ENCODE measurements around the gene APCDD1L.

Gene APCDD1L

DNA sequence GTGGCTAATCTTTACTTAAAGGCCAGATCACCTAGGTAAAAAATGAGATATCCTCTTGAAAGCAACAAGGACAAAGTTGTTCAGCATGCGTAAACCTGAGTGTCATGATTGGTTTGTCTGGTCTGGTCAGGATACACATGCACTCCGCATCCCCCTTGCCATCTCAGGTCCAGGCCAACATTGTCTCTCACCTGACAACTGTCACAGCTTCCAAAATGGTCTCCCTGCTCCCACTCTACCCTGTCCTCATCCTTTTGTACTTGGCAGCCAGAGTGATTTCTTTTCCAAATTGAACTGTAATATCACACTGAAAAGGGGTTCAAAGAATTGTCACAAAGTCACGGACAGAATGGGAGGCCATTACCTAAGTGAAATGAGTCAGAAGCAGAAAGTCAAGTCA, 21.1 kb upstream of the APCDD1L start:
- DNase-seq (ENCODE audit: low read depth in 2 of 2) = no peak
- H3K4me3 ChIP-seq (replicated peaks in 1 of 2; ENCODE audit: low read depth in 2 of 2, low read length in 2 of 2) = no peak overlapping the region
- TF ChIP-seq, protein P1, sequence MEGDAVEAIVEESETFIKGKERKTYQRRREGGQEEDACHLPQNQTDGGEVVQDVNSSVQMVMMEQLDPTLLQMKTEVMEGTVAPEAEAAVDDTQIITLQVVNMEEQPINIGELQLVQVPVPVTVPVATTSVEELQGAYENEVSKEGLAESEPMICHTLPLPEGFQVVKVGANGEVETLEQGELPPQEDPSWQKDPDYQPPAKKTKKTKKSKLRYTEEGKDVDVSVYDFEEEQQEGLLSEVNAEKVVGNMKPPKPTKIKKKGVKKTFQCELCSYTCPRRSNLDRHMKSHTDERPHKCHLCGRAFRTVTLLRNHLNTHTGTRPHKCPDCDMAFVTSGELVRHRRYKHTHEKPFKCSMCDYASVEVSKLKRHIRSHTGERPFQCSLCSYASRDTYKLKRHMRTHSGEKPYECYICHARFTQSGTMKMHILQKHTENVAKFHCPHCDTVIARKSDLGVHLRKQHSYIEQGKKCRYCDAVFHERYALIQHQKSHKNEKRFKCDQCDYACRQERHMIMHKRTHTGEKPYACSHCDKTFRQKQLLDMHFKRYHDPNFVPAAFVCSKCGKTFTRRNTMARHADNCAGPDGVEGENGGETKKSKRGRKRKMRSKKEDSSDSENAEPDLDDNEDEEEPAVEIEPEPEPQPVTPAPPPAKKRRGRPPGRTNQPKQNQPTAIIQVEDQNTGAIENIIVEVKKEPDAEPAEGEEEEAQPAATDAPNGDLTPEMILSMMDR (IDR thresholded peaks at IDR 0.05; ENCODE audit: low read depth, low read length) = no peak

DNA sequence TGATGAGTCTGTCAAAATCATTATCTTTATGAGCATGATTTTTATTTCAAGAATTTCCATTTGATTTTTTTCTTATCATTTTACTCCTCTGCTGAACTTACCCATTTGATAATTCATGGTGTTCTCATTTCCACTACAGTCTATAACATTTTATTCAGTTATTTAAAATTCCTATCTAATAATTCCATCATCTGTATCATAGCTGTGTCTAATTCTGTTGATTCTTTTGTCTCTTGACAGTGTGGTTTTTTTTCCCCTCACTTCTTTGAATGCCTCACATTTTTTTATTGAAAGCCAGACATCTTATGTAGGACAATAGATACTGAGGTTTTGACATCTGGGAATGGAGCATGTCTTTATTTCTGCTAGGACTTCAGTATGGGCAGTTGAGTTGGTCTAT, 16.5 kb upstream of the APCDD1L start:
- H3K4me3 ChIP-seq (replicated peaks in 1 of 2; ENCODE audit: low read depth in 2 of 2, low read length in 2 of 2) = no peak overlapping the region
- DNase-seq (ENCODE audit: low read depth in 2 of 2) = no peak
- TF ChIP-seq, protein P1 (IDR thresholded peaks at IDR 0.05; ENCODE audit: low read depth, low read length) = no peak

DNA sequence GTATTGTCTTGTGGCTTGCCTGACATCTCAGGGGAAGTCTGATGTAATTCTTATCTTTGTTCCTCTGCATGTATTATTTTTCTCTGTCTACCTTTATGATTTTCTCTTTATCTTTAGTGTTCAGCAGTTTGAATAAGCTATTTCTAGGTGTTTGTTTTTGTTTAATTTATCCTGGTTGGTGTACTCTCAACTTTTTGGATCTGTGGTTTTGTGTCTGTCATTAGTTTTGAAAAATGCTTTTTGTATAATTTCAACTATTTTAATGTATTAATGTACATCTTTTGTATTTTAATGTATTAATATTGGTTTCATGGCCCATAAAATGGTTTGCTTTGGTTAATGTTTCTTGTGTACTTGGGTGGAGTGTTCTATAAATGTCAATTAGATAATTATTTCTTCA, 15.9 kb upstream of the APCDD1L start:
- TF ChIP-seq, protein P1 (IDR thresholded peaks at IDR 0.05; ENCODE audit: low read depth, low read length) = no peak
- no peak overlapping the region for H3K4me3 ChIP-seq (replicated peaks in 1 of 2; ENCODE audit: low read depth in 2 of 2, low read length in 2 of 2)
- DNase-seq (ENCODE audit: low read depth in 2 of 2) = no peak

DNA sequence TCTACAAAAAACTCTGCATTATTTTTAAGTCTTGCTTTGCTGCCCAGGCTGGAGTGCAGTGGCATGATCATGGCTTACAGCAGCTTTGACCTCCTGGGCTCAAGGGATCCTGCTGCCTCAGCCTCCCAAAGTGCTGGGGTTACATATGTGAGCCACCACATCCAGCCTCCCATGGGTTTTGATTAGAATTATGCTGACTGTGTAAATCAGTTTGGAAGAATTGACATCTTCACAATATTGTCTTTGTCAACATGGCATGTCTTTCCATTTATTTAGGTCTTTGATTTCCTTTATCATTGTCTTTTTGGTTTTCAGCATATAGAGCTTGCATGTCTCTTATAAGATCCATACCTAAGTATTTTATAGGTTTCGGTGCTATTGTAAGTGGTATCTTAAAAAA, 13.2 kb upstream of the APCDD1L start:
- TF ChIP-seq, protein P1 (IDR thresholded peaks at IDR 0.05; ENCODE audit: low read depth, low read length) = no peak
- H3K4me3 ChIP-seq (replicated peaks in 1 of 2; ENCODE audit: low read depth in 2 of 2, low read length in 2 of 2) = no peak overlapping the region
- no peak for DNase-seq (ENCODE audit: low read depth in 2 of 2)

DNA sequence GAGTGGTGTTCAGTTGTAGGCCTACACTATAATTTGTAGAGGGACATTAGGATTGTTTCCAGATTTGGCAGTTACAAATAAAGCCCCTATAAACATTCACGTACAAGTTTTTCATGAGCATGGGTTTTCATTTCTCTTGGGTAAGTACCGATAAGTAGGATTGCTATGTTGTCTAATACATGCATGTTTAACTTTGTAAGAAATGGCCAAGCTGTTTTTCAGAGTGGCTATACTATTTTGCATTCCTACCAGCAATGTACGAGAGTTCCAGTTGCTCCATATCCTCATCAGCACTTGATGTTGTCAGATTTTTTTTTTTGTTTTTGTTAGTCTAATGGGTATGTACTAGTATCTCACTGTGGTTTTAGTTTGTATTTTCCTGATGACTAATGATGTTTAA, 11.2 kb upstream of the APCDD1L start:
- TF ChIP-seq, protein P1 (IDR thresholded peaks at IDR 0.05; ENCODE audit: low read depth, low read length) = no peak
- no peak for DNase-seq (ENCODE audit: low read depth in 2 of 2)
- H3K4me3 ChIP-seq (replicated peaks in 1 of 2; ENCODE audit: low read depth in 2 of 2, low read length in 2 of 2) = no peak overlapping the region

DNA sequence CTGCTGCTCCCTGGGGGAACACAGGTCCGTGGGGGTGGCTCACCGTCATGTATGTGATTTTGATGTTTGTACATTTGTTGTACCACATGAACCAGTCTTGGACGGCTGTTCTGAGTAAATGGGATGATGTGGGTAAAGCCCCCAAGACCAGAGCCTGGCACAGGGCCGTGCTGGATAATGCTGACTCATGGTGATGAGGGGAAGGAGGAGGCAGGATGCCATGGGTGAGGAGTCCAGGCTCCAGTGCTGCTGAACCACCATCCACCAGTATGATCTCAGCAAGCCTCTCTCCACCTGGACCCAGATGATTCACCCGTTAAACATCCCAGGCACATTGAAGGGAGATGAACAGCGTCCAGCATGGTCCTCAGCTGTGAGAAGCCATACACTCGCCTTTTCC, 9.6 kb upstream of the APCDD1L start:
- peak; percentile 44 to 94 for DNase-seq (ENCODE audit: low read depth in 2 of 2)
- no peak overlapping the region for H3K4me3 ChIP-seq (replicated peaks in 1 of 2; ENCODE audit: low read depth in 2 of 2, low read length in 2 of 2)
- TF ChIP-seq, protein P1 (IDR thresholded peaks at IDR 0.05; ENCODE audit: low read depth, low read length) = no peak

DNA sequence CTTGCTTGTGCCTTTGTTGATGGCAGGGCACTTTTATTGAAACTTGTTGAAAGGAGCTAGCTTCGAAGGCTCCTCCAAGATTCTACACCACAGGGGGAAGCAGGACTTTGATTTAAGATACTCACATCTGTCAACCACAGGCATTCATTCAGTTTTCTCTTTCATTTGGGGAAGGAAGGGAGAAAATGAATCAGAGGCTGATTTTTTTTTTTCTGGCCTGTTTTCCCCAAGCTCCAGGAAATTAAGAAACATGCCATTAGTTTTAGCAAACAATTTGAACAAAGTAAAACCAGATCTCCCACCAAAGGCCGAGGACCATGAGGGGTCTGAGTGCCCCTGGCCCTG, 8.7 kb upstream of the APCDD1L start:
- TF ChIP-seq, protein P1 (IDR thresholded peaks at IDR 0.05; ENCODE audit: low read depth, low read length) = no peak
- DNase-seq (ENCODE audit: low read depth in 2 of 2) = peak; percentile 44 to 75
- no peak overlapping the region for H3K4me3 ChIP-seq (replicated peaks in 1 of 2; ENCODE audit: low read depth in 2 of 2, low read length in 2 of 2)

Data from cardiac fibroblast (primary cell).